Suprapubic skin (tissue), 4 donors: ENCODE measurements around the gene MBD3L5. TPM values are rescaled to one million over a fixed set of nuclear protein-coding genes. Genes with fewer than 3 reads are reported as not detected.
"Not testable (repeated sequence)": the region's sequence is repeated elsewhere in the genome, so short reads cannot be mapped to it uniquely, and the experiment has no call there.

Experiments used
- DNase-seq, 2 donors: peaks; one replicate each; pipeline ENCODE4 v3.0.0-alpha.2; 2019; ENCODE audit warnings: low spot score in 2 of 2
- H3K27ac ChIP-seq: fragments of 200-600 bp; sonication (generic); one replicate; pipeline ENCODE4 v1.5.1; 2019
- H3K27me3 ChIP-seq: fragments of 200-600 bp; sonication (generic); one replicate; pipeline ENCODE4 v1.5.1; 2019
- H3K36me3 ChIP-seq: fragments of 200-600 bp; sonication (generic); one replicate; pipeline ENCODE4 v1.5.1; 2019
- H3K4me1 ChIP-seq: fragments of 200-600 bp; sonication (generic); one replicate; pipeline ENCODE4 v1.5.1; 2019
- H3K4me3 ChIP-seq: fragments of 200-600 bp; sonication (generic); one replicate; pipeline ENCODE4 v1.5.1; 2019; ENCODE audit warnings: mild to moderate bottlenecking
- H3K9me3 ChIP-seq: fragments of 200-600 bp; sonication (generic); one replicate; pipeline ENCODE4 v1.5.1; 2019
- EP300 ChIP-seq: sonication (generic); formaldehyde crosslinking; IDR thresholded peaks from one replicate; pipeline ENCODE4 v1.6.1; 2017; ENCODE audit warnings: antibody characterized with exemption
- POLR2A ChIP-seq, 2 donors: fragments of 450-650 bp; IDR thresholded peaks; one replicate each; pipeline ENCODE4 v1.6.1; 2017; ENCODE audit warnings: antibody characterized with exemption in 2 of 2, mild to moderate bottlenecking in 2 of 2, moderate library complexity in 2 of 2
- POLR2AphosphoS5 ChIP-seq, 3 donors: sonication (generic); formaldehyde crosslinking; IDR thresholded peaks; one replicate each; pipeline ENCODE4 v1.6.1; 2017; ENCODE audit warnings: antibody characterized with exemption in 3 of 3
- WGBS: methylation state at CpG from one replicate; pipeline ENCODE4 v1.1.5; 2018; 5-methylcytosine and 5-hydroxymethylcytosine counted together
- total RNA-seq, 4 donors: library from RNA; depleted of rRNA; stranded (reverse); fragments of >200 nt; gene quantifications; one replicate each; pipeline ENCODE4 v1.1.0, GENCODE V29; 2016
- TF ChIP-seq, protein P1 (sequence below), 2 donors: fragments of 200-600 bp in 1 of 2; fragments of 450-650 bp in 1 of 2; sonication (generic) in 1 of 2; IDR thresholded peaks; one replicate each; pipeline ENCODE4 v1.5.1; 2016 to 2019; ENCODE audit warnings: antibody characterized with exemption in 2 of 2, mild to moderate bottlenecking in 1 of 2, moderate library complexity in 1 of 2

The MBD3L5 gene
- total RNA-seq, 4 donors from 2014 or later, result not detected

DNA sequence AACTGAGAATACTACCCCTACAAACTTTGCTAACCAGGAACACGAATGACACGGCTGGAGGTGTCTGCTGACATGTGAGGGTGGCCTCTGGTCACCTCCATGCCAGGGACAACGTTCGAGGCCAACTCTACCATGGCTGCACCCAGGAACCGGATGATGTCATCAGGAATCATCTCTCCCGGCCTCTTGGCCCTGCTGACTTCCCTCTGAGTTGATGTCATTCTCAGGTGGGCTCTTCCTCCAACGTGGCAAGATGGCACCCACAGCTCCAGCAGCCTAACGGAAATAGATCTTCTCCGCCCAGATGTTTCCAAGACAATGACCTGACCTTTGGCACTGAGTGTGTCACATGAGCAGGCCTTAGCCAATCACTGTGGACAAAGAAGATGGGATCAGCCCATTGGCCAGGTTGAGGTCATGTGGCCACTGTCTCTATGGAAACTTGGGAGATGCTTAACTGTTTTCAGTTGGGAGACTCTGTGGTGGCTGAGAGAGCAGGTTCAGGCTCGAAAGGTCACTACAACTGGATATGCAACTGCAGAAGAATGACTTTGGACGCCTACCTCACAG lies 24.2 kb upstream of the MBD3L5 start:
- H3K27ac ChIP-seq, result no peak overlapping the region
- no peaks in the 10 kb centered on the region for H3K4me1 ChIP-seq
- H3K27me3 ChIP-seq, result no peaks in the 10 kb centered on the region
- no peak for TF ChIP-seq POLR2AphosphoS5 (IDR thresholded peaks at IDR 0.05)
- WGBS, result 81% methylated on average over 2 of the region's 11 CpGs
- no peaks in the 10 kb centered on the region for H3K9me3 ChIP-seq
- no peak for DNase-seq
- no peaks in the 10 kb centered on the region for H3K36me3 ChIP-seq
- H3K4me3 ChIP-seq, result no peak overlapping the region

DNA sequence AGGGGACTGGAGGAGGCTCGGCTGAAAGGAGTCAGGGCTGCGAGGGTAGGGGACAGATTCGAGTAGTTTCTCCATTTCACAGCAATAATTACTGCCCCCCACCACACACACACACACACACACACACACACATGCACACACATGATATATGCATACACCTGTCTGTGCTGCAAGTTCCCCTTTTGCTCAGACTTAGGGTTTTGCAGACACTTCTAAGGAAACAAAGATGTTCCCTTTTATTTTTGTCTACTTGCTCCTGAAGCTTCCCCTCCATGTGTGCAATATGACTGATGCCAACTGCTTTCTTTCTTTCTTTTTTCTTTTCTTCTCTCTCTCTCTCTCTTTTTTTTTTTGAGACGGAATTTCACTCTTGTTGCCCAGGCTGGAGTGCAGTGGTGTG lies 22.5 kb upstream of the MBD3L5 start:
- WGBS, result 71% methylated on average over 4 of the region's 4 CpGs
- H3K36me3 ChIP-seq, result no peaks in the 10 kb centered on the region
- no peak overlapping the region for H3K4me3 ChIP-seq
- no peaks in the 10 kb centered on the region for H3K9me3 ChIP-seq
- no peak overlapping the region for H3K27ac ChIP-seq
- no peaks in the 10 kb centered on the region for H3K27me3 ChIP-seq
- no peak for DNase-seq
- TF ChIP-seq, protein P1, sequence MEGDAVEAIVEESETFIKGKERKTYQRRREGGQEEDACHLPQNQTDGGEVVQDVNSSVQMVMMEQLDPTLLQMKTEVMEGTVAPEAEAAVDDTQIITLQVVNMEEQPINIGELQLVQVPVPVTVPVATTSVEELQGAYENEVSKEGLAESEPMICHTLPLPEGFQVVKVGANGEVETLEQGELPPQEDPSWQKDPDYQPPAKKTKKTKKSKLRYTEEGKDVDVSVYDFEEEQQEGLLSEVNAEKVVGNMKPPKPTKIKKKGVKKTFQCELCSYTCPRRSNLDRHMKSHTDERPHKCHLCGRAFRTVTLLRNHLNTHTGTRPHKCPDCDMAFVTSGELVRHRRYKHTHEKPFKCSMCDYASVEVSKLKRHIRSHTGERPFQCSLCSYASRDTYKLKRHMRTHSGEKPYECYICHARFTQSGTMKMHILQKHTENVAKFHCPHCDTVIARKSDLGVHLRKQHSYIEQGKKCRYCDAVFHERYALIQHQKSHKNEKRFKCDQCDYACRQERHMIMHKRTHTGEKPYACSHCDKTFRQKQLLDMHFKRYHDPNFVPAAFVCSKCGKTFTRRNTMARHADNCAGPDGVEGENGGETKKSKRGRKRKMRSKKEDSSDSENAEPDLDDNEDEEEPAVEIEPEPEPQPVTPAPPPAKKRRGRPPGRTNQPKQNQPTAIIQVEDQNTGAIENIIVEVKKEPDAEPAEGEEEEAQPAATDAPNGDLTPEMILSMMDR (IDR thresholded peaks at IDR 0.05), result no peak
- no peak for TF ChIP-seq POLR2AphosphoS5 (IDR thresholded peaks at IDR 0.05)
- TF ChIP-seq EP300, result no peak
- no peak for TF ChIP-seq POLR2A (IDR thresholded peaks at IDR 0.05)
- H3K4me1 ChIP-seq, result no peaks in the 10 kb centered on the region

DNA sequence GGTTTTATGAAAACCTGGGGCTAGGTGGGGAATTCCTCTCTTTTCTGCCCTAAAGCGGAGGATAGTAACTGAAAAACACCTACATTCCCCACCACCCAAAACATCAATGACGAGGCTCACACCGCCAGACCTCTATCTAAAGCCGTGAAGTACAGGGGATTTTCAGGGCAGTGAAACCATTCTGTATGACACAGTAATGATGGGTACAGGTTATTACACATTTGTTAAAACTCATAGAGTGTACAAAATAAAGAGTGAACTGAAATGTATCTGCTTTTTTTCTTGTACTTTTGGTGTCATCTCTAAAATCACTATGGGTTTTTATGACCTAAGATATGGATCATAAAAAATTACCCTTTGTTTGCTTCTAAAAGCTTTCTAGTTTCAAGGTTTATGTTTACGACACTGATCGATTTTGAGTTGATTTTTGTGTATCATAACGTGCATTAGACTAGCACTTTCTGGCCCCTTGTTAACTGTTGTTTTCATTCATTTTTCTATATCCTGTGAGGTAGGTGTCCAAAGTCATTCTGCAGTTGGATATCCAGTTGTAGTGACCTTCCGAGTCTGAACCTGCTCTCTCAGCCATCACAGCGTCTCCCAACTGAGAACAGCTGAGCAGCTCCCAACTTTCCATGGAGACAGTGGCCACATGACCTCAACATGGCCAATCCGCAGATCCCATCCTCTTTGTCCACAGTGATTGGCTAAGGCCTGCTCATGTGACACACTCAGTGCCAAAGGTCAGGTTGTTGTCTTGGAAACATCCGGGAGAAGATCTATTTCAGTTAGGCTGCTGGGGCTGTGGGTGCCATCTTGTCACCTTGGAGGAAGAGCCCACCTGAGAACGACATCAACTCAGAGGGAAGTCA lies 19.4 kb upstream of the MBD3L5 start:
- Histone ChIP-seq H3K9me3 (no peaks in the 10 kb centered on the region), H3K36me3 (no peaks in the 10 kb centered on the region), H3K27ac (no peak overlapping the region), H3K4me1 (no peaks in the 10 kb centered on the region), H3K27me3 (no peaks in the 10 kb centered on the region), H3K4me3 (no peak overlapping the region)
- WGBS, result 72% methylated on average over 12 of the region's 12 CpGs
- TF ChIP-seq POLR2A (IDR thresholded peaks at IDR 0.05) (no peak), EP300 (no peak), POLR2AphosphoS5 (IDR thresholded peaks at IDR 0.05) (no peak)
- TF ChIP-seq, protein P1 (IDR thresholded peaks at IDR 0.05), result no peak
- DNase-seq, result no peak

DNA sequence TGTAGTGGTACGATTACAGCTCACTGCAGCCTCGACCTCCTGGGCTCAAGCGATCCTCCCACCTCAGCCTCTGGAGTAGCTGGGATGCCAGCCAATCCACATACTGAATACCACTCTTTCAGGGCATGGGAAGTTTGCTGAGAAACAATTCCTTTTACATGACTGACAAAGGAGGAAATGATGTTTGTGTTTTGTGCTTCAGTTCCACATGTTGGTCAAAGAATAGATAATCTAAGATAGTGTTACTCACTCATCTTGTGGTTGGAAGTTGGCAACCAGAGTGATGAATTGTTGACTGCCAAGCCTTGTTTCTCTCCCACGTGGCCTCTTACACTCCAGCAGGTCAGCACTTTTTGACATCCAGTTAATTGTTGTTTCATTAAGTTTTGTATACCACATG lies 16.7 kb upstream of the MBD3L5 start:
- no peak overlapping the region for H3K4me3 ChIP-seq
- H3K4me1 ChIP-seq, result no peaks in the 10 kb centered on the region
- H3K27ac ChIP-seq, result no peak overlapping the region
- TF ChIP-seq, protein P1 (IDR thresholded peaks at IDR 0.05), result no peak
- TF ChIP-seq EP300, result no peak
- no peak for TF ChIP-seq POLR2AphosphoS5 (IDR thresholded peaks at IDR 0.05)
- TF ChIP-seq POLR2A (IDR thresholded peaks at IDR 0.05), result no peak
- 72% methylated on average over 4 of the region's 4 CpGs for WGBS
- DNase-seq, result no peak
- H3K36me3 ChIP-seq, result no peaks in the 10 kb centered on the region
- H3K27me3 ChIP-seq, result no peaks in the 10 kb centered on the region
- H3K9me3 ChIP-seq, result no peaks in the 10 kb centered on the region

DNA sequence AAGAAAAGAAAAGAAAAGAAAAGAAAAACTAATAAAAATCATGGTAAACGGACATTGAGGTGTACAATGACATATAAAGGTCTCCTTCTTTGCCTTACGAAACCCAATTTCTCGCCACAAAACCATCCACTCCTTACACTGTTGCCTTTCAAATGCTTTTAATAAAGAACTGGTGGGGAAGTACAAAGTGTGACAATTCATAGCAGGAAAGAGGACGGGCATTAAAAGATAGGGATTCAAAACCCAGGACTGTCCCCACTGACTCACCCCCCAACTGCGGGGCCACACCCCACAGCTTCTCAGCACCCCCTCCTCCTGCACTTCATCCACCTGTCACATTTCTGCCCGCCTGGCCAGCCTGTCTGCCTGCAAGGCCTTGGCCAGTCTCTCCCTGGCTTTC lies 11.6 kb upstream of the MBD3L5 start:
- TF ChIP-seq POLR2AphosphoS5 (IDR thresholded peaks at IDR 0.05) (no peak), EP300 (no peak), POLR2A (IDR thresholded peaks at IDR 0.05) (no peak)
- TF ChIP-seq, protein P1 (IDR thresholded peaks at IDR 0.05), result no peak
- 76% methylated on average over 6 of the region's 6 CpGs for WGBS
- H3K4me1 ChIP-seq, result no peaks in the 10 kb centered on the region
- H3K4me3 ChIP-seq, result no peak overlapping the region
- H3K36me3 ChIP-seq, result no peaks in the 10 kb centered on the region
- H3K9me3 ChIP-seq, result no peaks in the 10 kb centered on the region
- no peak for DNase-seq
- no peak overlapping the region for H3K27ac ChIP-seq
- H3K27me3 ChIP-seq, result no peaks in the 10 kb centered on the region

DNA sequence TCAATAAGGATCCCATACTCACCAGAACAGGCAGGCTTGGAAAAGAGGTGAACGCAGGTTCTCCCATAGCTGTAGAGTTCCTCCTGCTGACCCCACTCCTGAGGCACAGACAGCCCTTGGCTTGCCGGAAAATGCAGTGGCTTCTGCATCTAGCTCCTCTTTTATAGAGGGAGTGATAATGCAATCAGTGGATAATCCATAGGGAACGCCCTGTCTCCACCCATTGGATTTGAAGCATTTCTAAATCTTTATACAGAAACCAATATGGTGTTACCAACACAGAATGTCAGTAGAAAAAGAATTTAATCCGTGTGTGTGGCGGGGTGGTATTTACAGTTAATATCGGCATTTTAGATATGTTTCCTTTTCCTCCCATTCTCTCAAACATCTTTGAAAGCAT lies 9.0 kb upstream of the MBD3L5 start, which contains the start of gene MBD3L2B:
TSS of gene MBD3L2B (minus strand) at position 101 of the 400 bp plus-strand sequence. CDS start at position 67, 34 bp downstream.
- WGBS, result no CpG with 5 or more reads among the region's 6 CpGs
- not testable (repeated sequence) for DNase-seq, H3K4me3 ChIP-seq

DNA sequence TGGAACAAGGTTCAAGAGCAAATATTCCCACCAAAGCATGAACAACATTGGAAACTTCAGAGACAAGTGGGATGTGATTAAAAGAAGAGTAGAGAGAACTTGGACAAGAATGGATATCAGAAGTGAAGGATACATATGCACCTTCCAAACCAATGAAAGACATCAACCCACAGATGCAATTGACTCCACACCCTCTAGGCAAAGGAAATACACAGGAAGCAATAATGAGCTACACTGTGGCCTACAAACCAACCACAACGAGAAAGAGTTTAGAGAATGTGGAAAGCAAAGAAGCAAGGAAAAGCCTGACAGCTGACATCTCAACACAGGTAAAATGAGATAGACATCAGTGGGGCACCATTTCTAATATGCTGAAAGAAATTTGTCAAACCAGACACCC lies 1.6 kb upstream of the MBD3L5 start:
- H3K27ac ChIP-seq, H3K9me3 ChIP-seq, H3K36me3 ChIP-seq, H3K27me3 ChIP-seq, DNase-seq, H3K4me3 ChIP-seq, H3K4me1 ChIP-seq: not testable (repeated sequence)
- no CpG with 5 or more reads among the region's 1 CpG for WGBS

More for the DNA sequence above, 9.0 kb upstream of the MBD3L5 start, which contains the start of gene MBD3L2B:
- not testable (repeated sequence) for H3K4me1 ChIP-seq, H3K27ac ChIP-seq, H3K27me3 ChIP-seq, H3K9me3 ChIP-seq, H3K36me3 ChIP-seq

DNA sequence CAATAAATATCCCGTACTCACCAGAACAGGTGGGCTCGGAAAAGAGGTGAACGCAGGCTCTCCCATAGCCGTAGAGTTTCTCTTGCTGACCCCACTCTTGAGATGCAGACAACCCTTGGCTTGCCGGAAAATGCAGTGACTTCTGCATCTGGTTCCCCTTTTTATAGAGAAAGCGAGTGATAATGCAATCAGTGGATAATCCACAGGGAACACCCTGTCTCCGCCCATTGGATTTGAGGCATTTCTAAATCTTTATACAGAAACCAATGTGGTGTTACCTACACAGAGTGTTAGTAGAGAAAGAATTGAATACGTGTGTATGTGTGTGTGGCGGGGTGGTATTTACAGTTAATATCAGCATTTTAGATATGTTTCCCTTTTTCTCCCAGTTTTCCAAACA lies 9.7 kb downstream of the MBD3L5 start, which contains the start of gene MBD3L4:
TSS of gene MBD3L4 (minus strand) at position 101 of the 400 bp plus-strand sequence. CDS start at position 66, 35 bp downstream.
- not testable (repeated sequence) for H3K27me3 ChIP-seq, DNase-seq, H3K4me1 ChIP-seq, H3K4me3 ChIP-seq, H3K36me3 ChIP-seq, H3K9me3 ChIP-seq, H3K27ac ChIP-seq
- whole genome bisulfite sequencing, result no CpG with 5 or more reads among the region's 9 CpGs

DNA sequence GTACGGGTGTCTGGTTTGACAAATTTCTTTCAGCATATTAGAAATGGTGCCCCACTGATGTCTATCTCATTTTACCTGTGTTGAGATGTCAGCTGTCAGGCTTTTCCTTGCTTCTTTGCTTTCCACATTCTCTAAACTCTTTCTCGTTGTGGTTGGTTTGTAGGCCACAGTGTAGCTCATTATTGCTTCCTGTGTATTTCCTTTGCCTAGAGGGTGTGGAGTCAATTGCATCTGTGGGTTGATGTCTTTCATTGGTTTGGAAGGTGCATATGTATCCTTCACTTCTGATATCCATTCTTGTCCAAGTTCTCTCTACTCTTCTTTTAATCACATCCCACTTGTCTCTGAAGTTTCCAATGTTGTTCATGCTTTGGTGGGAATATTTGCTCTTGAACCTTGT lies 11.2 kb downstream of the MBD3L5 start:
- WGBS, result no CpG with 5 or more reads among the region's 2 CpGs

More for the DNA sequence above, 11.2 kb downstream of the MBD3L5 start:
- H3K36me3 ChIP-seq, H3K4me1 ChIP-seq, H3K9me3 ChIP-seq, H3K27me3 ChIP-seq, DNase-seq, H3K4me3 ChIP-seq, H3K27ac ChIP-seq: not testable (repeated sequence)
